Iris pigment epithelial cell (primary cell): Measurements from ENCODE around the gene ATAD3C.
A peak's percentile ranks its signal among the peaks of the same experiment; 100 is the strongest.
"Not testable (repeated sequence)": the region's sequence is repeated elsewhere in the genome, so short reads cannot be mapped to it uniquely, and the experiment has no call there.

Experiments
- DNase-seq: peaks from one replicate; pipeline ENCODE4 v3.0.0-alpha.2; 2011; ENCODE audit warnings: low read depth

The ATAD3C gene

GRCh38 chr1:1472053-1472876 is 22.8 kb downstream of the ATAD3C start:
- DNase-seq, result peak; percentile 20

GRCh38 chr1:1476011-1476410 is 26.5 kb downstream of the ATAD3C start:
- not testable (repeated sequence) for DNase-seq

- DNase-seq, result no peak
Measured at GRCh38 chr1:1477206-1477605, 27.7 kb downstream of the ATAD3C start.

DNA sequence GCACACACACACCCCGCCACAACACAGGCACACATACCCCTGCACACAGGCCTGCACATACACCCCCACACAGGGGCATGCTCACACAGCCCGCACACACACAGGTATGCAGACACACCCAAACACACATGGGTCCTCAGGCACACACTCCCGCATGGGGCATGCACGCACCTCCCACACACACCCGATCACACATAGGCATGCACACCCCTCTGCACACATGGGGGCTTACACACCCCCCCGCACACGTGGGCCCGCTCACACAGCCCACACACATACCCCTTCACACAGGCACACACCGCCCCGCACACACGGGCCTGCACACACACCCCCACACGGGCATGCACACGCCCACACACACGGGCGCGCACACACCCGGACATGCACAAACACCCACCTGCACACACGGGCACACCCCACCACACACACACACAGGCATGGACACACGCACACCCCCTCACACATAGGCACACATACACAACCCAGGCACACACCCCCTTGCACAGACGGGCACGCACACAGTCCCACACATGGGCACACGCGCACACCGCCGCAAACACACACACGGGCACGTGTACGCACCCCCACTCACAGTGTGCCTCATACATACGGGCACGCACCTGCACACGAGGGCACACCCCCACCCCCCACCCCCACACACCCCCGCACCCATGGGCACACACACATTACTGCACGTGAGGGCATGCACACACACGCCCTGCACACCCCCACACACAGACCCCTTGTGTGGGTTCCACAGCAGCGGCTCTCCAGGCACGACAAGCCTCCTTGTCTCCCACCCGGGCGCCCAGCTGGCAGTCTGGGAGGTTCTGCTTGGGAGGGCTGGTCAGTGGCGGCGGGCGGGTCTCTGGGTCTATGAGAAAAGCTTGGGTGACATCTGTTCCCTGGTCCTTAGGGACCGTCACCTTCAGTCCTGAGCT is 30.3 kb downstream of the ATAD3C start:
- DNase-seq, result no peak

DNA sequence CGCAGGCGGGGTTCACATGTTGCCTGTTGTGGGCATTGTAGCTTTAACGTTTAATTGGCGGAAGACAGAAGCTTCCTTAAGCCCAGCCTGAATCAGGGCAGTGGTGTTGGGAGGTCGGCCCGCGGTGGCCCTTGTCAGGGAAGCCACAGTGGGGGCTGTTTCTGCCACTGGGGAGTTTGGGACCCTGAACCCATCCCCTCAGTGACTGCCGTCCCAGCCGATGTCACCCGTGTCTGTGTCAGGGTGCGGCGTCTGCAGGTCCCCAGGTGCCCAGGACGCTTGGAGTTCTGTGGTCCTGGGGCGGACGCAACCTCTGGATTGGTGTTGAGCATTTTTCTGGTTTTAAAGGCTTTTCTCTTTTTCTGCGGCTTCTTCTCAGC is 31.0 kb downstream of the ATAD3C start:
- DNase-seq, result not testable (repeated sequence)

GRCh38 chr1:1481811-1482210 is 32.3 kb downstream of the ATAD3C start:
- not testable (repeated sequence) for DNase-seq

DNA sequence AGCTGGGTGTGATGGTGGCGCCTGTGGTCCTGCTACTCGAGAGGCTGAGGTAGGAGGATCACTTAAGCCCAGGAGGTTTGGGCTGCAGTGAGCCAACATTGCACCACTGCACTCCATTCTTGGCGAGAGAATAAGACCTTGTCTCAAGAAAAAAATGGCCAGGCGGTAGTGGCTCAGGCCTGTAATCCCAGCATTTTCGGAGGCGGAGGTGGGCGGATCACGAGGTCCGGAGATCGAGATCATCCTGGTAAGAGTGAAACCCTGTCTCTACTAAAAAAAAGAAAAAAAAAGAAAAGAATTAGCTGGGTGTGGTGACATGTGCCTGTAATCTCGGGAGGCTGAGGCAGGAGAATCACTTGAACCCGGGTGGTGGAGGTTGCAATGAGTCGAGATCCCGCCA is 33.4 kb downstream of the ATAD3C start:
- no peak for DNase-seq

DNA sequence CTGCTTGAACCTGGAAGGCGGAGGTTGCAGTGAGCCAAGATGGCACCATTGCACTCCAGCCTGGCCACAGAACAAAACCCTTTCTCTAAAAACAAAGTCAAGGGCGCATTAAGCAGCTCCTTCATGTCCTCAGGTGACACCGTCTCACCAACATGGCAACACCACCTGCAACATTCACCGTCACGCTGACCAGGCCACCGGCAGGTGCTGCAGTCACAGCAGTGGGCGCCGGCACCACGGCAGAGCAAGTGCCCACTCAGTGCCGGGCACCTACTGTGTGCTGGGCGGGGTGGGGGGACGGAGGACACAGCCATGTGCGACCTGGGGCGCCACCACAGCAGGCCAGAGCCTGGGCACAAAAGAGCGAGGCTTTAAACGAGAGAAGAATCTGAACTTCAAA is 34.2 kb downstream of the ATAD3C start:
- no peak for DNase-seq

- not testable (repeated sequence) for DNase-seq
Measured at GRCh38 chr1:1484976-1485750, 35.7 kb downstream of the ATAD3C start.

- not testable (repeated sequence) for DNase-seq
Measured at GRCh38 chr1:1485755-1486317, 36.3 kb downstream of the ATAD3C start.

DNA sequence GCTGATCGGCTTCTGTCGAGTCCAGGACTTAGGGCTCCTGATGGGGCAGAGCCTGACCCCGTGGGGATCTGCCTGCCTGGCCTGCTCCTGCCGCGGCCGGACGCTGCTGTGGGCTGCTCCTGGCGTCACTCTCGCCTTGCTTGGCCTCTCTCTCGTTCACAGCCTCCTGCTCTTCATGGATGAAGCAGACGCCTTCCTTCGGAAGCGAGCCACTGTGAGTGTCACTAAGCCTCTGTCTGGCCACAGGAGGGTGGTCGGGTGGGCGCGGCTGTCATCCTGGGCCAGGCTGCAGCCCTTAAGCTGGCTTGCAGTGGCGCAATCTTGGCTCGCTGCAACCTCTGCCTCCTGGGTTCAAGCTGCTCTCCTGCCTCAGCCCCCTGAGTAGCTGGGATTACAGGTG is 38.2 kb downstream of the ATAD3C start:
- DNase-seq, result no peak

GRCh38 chr1:1489231-1489630 is 39.7 kb downstream of the ATAD3C start:
- no peak for DNase-seq

GRCh38 chr1:1489861-1490260 is 40.4 kb downstream of the ATAD3C start:
- no peak for DNase-seq

DNA sequence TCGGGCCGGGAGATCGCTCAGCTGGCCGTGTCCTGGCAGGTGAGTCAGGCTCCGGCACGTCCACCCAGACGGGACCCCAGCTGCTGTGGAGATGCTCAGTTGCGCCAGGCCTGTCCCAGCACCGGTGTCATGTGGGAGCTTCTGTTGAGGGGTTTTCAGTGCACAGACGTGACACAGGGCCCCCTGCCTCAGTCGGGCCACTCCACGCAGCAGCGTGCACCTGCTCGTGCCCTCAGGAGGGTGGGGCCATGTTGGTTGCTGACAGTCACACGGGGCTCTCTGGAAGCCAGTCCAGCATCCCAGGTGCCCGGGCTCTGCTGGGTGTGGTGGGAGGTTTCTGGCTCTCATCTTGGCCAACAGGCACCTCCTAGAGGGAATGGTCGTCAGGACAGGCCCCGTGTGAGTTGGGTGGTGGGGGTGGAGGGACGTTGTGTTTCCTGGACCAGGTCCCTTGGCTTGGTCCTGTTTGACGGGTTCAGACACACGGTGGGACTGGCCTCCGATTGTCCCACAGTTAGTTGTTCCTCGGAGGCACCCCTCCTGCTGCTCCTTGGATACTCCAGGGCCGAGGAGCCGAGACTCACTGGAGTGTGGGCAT is 41.2 kb downstream of the ATAD3C start:
- DNase-seq, result no peak

DNA sequence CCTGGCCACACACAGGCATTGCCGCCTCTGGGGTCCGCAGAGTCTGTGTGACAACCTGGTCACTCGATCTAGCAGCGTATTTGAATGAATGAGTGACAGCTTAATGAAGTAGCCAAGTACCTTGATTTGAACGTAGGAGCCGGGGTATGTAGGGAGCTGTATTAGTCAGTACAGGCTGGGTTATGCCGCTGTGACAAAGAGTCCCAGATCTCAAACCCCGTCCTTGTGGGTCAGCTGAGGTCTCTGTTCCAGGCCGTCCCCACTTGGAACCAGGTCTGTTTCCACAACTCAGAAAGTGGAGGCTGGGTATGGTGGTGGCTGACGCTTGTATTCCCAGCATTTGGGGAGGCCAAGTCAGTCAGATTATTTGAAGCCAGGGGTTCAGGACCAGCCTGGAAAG is 42.1 kb downstream of the ATAD3C start:
- no peak for DNase-seq

GRCh38 chr1:1494311-1494710 is 44.8 kb downstream of the ATAD3C start:
- DNase-seq, result not testable (repeated sequence)

GRCh38 chr1:1495461-1495975 is 46.0 kb downstream of the ATAD3C start:
- not testable (repeated sequence) for DNase-seq

DNA sequence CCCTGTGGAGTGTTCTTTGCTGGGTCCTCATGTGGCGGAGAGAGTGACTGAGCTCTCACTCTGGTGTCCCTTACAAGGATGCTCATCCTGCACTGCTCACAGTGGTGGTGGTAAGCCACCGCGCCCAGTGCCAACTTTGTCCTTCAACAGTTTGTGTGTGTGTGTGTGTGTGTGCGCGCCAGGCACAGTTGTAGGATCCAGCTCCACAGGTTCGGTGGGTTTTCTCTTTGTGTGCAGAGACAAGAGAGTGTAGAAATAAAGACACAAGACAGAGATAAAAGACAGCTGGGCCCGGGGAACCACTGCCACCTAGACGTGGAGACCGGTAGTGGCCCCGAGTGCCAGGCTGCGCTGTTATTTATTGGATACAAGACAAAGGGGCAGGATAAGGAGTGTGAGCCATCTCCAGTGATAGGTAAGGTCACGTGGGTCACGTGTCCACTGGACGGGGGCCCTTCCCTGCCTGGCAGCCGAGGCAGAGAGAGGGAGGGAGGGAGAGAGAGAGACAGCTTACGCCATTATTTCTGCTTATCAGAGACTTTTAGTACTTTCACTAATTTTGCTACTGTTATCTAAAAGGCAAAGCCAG is 55.4 kb downstream of the ATAD3C start:
- DNase-seq, result peak; percentile 44

DNA sequence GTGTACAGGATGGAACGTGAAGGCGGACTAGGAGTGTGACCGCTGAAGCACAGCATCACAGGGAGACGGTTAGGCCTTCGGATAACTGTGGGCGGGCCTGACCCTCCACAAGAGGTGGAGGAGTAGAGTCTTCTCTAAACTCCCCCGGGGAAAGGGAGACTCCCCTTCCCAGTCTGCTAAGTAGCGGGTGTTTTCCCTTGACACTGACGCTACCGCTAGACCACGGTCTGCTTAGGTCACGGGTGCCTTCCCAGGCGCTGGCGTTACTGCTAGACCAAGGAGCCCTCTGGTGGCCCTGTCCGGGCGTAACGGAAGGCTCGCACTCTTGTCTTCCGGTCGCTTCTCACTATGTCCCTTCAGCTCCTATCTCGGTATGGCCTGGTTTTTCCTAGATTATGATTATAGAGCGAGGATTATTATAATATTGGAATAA is 55.9 kb downstream of the ATAD3C start:
- DNase-seq, result not testable (repeated sequence)

DNA sequence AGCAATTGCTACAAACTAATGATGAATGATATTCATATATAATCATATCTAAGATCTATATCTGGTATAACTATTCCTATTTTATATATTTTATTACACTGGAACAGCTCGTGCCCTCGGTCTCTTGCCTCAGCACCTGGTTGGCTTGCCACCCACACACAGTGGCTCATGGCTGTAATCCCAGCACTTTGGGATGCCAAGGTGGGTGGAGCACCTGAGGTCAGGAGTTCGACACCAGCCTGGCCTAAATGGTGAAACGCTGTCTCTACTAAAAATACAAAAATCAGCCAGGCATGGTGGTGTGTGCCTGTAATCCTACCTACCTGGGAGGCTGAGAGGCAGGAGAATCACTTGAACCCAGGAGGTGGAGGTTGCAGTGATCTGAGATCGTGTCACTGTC is 56.3 kb downstream of the ATAD3C start:
- DNase-seq, result not testable (repeated sequence)

- no peak for DNase-seq
Measured at GRCh38 chr1:1507305-1507704, 57.8 kb downstream of the ATAD3C start.
